Muscle of leg (tissue), 16 donors: ENCODE data around the gene ZDHHC11. TPM values are rescaled to one million over a fixed set of nuclear protein-coding genes. Genes with fewer than 3 reads are reported as not detected.

Source experiments
- DNase-seq: peaks from one replicate; pipeline ENCODE4 v3.0.0; 2013
- H3K27ac ChIP-seq: one replicate; pipeline ENCODE4 v1.5.1; 2013; ENCODE audit warnings: mild to moderate bottlenecking, low read length, control low read depth
- H3K27me3 ChIP-seq: one replicate; pipeline ENCODE4 v1.6.1; 2013; ENCODE audit warnings: low read length; ENCODE audit not compliant: control insufficient read depth, insufficient read depth
- H3K36me3 ChIP-seq: one replicate; pipeline ENCODE4 v1.6.1; 2013; ENCODE audit warnings: low read length; ENCODE audit not compliant: control insufficient read depth, insufficient read depth
- H3K4me1 ChIP-seq: one replicate; pipeline ENCODE4 v1.6.1; 2013; ENCODE audit warnings: low read length; ENCODE audit not compliant: control insufficient read depth, insufficient read depth
- H3K4me3 ChIP-seq: one replicate; pipeline ENCODE4 v1.5.1; 2013; ENCODE audit warnings: low read length, control low read depth
- H3K9me3 ChIP-seq: replicated peaks from 2 replicates; pipeline ENCODE4 v1.6.1; 2013; ENCODE audit warnings: low read depth, low read length; ENCODE audit not compliant: control insufficient read depth
- WGBS: methylation state at CpG from one replicate; pipeline ENCODE4 v1.1.5; 2013; ENCODE audit warnings: missing lambda C conversion rate; ENCODE audit not compliant: insufficient coverage; 5-methylcytosine and 5-hydroxymethylcytosine counted together
- long read RNA-seq, 11 donors: transcript quantifications; one replicate each; lab custom pipeline, GENCODE V29; 2026
- polyA plus RNA-seq, 8 donors: library from polyadenylated mRNA; unstranded; fragments of 120-200 nt; gene quantifications; one replicate each; pipeline versions ENCODE4 v1.2.1 to v1.2.3, GENCODE V29; 2013; ENCODE audit warnings: inconsistent platforms in 1 of 8, low replicate concordance in 1 of 8; ENCODE audit not compliant: insufficient read length in 8 of 8, insufficient read depth in 1 of 8
- total RNA-seq: library from RNA; stranded (reverse); fragments of 120-200 nt; gene quantifications from one replicate; pipeline ENCODE4 v1.2.4, GENCODE V29; 2013

ZDHHC11 gene
- 2.8 TPM for total RNA-seq
- 10 to 100 TPM in 5 of 8 donors, 1 to 10 TPM in 3; 3.3 to 24.9 (median 10.6) TPM for polyA plus RNA-seq
- long read RNA-seq, donor 1, result 0 reads
- long read RNA-seq, donor 2, result 0 reads
- long read RNA-seq, donor 3, result 0 reads
- long read RNA-seq, donor 4, result 0 reads
- long read RNA-seq, donor 5, result 0 reads
- long read RNA-seq, donor 6, result 0 reads
- long read RNA-seq, donor 7, result 0 reads
- long read RNA-seq, donor 8, result 0 reads
- long read RNA-seq, donor 9, result 0 reads
- long read RNA-seq, donor 10, result 0 reads
- long read RNA-seq, donor 11, result 0 reads

DNA sequence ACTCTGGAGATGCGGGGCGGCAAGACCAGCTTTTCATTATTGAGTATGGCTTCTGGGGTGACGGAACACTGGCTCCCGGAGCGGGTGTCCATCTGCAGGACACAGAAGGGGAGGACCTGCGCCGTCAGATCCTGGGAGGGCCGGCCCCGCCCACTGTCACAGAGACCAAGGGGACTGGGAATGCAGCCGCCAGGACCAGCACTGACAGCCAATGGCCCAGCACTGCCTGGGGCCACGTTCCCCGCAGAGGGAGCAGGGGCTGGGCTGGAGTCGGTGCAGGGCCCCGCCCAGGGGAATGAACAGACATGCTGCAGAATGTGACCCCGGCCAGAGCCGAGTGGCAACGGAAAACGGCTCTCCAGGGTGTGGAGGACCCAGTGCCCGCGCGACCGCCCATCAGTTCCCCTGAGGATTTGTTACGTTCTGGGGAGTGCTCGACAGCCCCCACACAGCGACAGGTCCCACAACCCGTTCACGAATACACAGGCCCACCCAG, at the start of gene ZDHHC11:
Gene ZDHHC11, minus strand, starts transcription at position 476 of the 496 bp plus-strand sequence. Its CDS starts 384 bp downstream, at position 92.
- no peak within 1 kb of the TSS for H3K27ac ChIP-seq
- peaks cover 18% of the 10 kb centered on the region for H3K4me1 ChIP-seq
- no peak for DNase-seq
- no peaks in the 10 kb centered on the region for H3K9me3 ChIP-seq
- peaks cover 23% of the 10 kb centered on the region for H3K27me3 ChIP-seq
- H3K4me3 ChIP-seq, result no peak within 1 kb of the TSS
- 58% methylated on average over 27 of the region's 27 CpGs for WGBS
- H3K36me3 ChIP-seq, result no peaks in the 10 kb centered on the region

GRCh38 chr5:893711-894110, 42.9 kb upstream of the ZDHHC11 start:
- Histone ChIP-seq H3K4me1 (peaks cover 21% of the 10 kb centered on the region), H3K4me3 (peak overlapping the region; percentile 60)
- 84% methylated on average over 4 of the region's 9 CpGs for WGBS

GRCh38 chr5:893137-893506, 42.3 kb upstream of the ZDHHC11 start:
- H3K27me3 ChIP-seq, result no peaks in the 10 kb centered on the region
- WGBS, result under 1% methylated on average over 31 of the region's 31 CpGs
- H3K27ac ChIP-seq, result no peak overlapping the region
- H3K36me3 ChIP-seq, result peaks cover 35% of the 10 kb centered on the region
- H3K4me1 ChIP-seq, result peaks cover 21% of the 10 kb centered on the region
- H3K9me3 ChIP-seq, result no peaks in the 10 kb centered on the region
- no peak for DNase-seq
- H3K4me3 ChIP-seq, result peak overlapping the region; percentile 60

More at GRCh38 chr5:893711-894110, 42.9 kb upstream of the ZDHHC11 start:
- peaks cover 30% of the 10 kb centered on the region for H3K36me3 ChIP-seq
- no peak overlapping the region for H3K27ac ChIP-seq
- H3K9me3 ChIP-seq, result no peaks in the 10 kb centered on the region
- no peak for DNase-seq
- H3K27me3 ChIP-seq, result no peaks in the 10 kb centered on the region

DNA sequence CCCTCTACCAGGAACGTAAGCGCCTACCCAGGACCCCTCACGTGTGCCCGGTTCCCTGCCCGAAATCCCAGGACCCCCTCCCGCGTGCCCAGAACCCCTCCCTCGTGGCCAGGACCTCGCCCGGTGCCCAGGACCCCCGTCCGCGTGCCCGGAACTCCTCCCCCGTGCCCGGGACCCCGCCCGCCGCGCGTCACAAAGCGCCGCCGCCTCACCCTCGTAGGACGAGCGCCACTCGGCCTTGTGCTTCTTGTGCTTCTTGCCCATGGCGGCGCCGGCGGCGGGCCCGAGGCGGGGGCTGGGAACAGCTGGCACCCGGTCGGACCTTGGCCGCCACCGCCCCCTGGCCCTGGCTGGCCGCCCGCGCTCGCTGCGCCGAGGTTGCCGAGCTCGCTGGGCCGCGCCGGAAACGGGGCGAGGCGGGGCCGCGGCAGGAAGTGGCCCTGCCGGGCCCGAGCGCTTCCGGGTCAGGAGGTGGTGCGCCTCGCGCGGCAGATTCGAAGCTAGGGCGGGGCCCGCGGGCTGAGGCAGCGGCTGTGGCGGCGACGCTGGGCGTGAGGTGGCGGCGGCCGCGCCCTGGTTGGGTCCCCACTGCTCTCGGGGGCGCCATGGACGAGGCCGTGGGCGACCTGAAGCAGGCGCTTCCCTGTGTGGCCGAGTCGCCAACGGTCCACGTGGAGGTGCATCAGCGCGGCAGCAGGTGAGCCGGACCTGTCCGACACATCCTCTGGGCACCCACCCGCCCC, 41.8 kb upstream of the ZDHHC11 start, which contains the start of the genes BRD9 and TRIP13:
Gene BRD9, minus strand, starts transcription at position 408 of the 743 bp plus-strand sequence. Its CDS starts 144 bp downstream, at position 264.
Gene TRIP13, plus strand, starts transcription at position 491 of the 743 bp plus-strand sequence. Its CDS starts 115 bp downstream, at position 606.
- DNase-seq, result peak; percentile 92
- Histone ChIP-seq H3K4me1 (peaks cover 21% of the 10 kb centered on the region), H3K36me3 (peaks cover 41% of the 10 kb centered on the region), H3K27ac (peak within 1 kb of the TSS; percentile 82), H3K4me3 (peak within 1 kb of the TSS; percentile 90), H3K27me3 (no peaks in the 10 kb centered on the region), H3K9me3 (no peaks in the 10 kb centered on the region)
- WGBS, result under 1% methylated on average over 91 of the region's 91 CpGs

GRCh38 chr5:891837-892393, 41.1 kb upstream of the ZDHHC11 start:
- DNase-seq, result no peak
- Histone ChIP-seq H3K36me3 (peaks cover 47% of the 10 kb centered on the region), H3K9me3 (no peaks in the 10 kb centered on the region), H3K4me1 (peaks cover 21% of the 10 kb centered on the region), H3K27me3 (no peaks in the 10 kb centered on the region), H3K27ac (peak overlapping the region; percentile 82), H3K4me3 (peak overlapping the region; percentile 90)
- WGBS, result 26% methylated on average over 13 of the region's 25 CpGs

- Histone ChIP-seq H3K9me3 (no peaks in the 10 kb centered on the region), H3K27me3 (no peaks in the 10 kb centered on the region), H3K4me3 (peak overlapping the region; percentile 90), H3K36me3 (peaks cover 53% of the 10 kb centered on the region), H3K27ac (peak overlapping the region; percentile 82), H3K4me1 (peaks cover 21% of the 10 kb centered on the region)
- no peak for DNase-seq
- 67% methylated on average over 24 of the region's 34 CpGs for WGBS
Measured at GRCh38 chr5:891117-891836, 40.5 kb upstream of the ZDHHC11 start.

- Histone ChIP-seq H3K27ac (no peak overlapping the region), H3K27me3 (no peaks in the 10 kb centered on the region), H3K4me1 (peaks cover 21% of the 10 kb centered on the region), H3K4me3 (no peak overlapping the region), H3K9me3 (no peaks in the 10 kb centered on the region), H3K36me3 (peaks cover 72% of the 10 kb centered on the region)
- no CpG with 5 or more reads among the region's 15 CpGs for WGBS
- no peak for DNase-seq
Measured at GRCh38 chr5:889075-889710, 38.4 kb upstream of the ZDHHC11 start.

DNA sequence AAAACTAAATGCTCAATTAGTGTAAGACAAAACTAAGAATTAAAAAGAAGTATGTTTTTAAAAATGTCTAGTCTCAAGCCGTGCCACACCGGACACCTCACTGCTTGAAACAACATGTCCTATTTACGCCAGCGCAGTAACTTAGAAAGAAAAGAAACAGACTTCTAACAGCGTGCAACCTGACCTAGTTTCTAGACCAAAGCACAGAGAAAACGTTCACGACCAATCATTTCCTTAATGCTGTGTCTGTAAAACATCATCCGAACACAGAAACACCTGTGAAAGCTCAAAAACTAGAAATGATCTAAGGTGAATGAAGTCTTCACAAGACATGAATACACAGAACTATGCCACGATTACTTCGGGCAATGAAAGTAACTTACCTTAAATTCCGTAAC, 37.9 kb upstream of the ZDHHC11 start:
- no peaks in the 10 kb centered on the region for H3K27me3 ChIP-seq
- no peak overlapping the region for H3K4me3 ChIP-seq
- H3K9me3 ChIP-seq, result no peaks in the 10 kb centered on the region
- peaks cover 77% of the 10 kb centered on the region for H3K36me3 ChIP-seq
- H3K27ac ChIP-seq, result no peak overlapping the region
- WGBS, result 100% methylated on average over 3 of the region's 11 CpGs
- H3K4me1 ChIP-seq, result peaks cover 19% of the 10 kb centered on the region
- DNase-seq, result no peak

DNA sequence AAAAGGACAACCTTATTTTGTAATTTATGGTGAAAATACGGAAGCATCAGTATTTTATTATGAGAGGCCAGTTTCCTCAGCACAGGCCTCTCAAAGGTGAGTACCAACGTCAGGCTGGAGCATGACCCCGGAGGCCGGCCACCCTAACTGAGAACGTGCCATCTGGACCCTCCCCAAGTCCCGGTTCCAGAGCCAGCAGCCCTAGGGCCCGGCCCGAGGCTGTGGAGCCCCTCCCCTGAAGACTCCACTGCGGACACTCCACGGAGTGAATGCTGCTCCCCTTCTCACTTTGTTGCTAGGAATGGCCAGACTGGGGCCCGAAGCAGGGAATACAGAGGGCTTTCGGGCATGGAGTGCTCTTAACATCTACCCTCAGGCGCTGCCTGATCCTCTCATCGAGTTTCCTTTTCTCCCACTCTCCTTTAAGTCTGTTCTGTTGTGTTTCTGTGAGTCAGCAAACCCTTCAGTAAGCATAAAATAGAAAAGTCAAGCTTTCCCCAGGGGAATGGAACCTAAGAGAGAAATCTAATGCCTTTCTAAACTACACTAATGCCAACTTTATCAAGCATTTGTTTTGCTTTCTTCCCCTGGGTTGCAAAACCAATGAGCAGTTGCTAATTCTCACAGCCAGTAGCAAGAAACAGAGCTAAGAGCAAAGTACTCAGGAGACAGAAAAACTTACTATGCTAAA, 37.3 kb upstream of the ZDHHC11 start:
- Histone ChIP-seq H3K36me3 (peaks cover 82% of the 10 kb centered on the region), H3K4me3 (no peak overlapping the region), H3K27me3 (no peaks in the 10 kb centered on the region), H3K4me1 (peaks cover 13% of the 10 kb centered on the region), H3K27ac (no peak overlapping the region), H3K9me3 (no peaks in the 10 kb centered on the region)
- DNase-seq, result no peak
- WGBS, result 87% methylated on average over 10 of the region's 14 CpGs
